IPS-NIHi7 (cell line): ENCODE results near the gene PRAMEF12.
"Not testable (repeated sequence)": the region's sequence is repeated elsewhere in the genome, so short reads cannot be mapped to it uniquely, and the experiment has no call there.

ENCODE experiments used
- DNase-seq: peaks from one replicate; pipeline ENCODE4 v3.0.0; 2012; ENCODE audit warnings: mixed read lengths; ENCODE audit errors: extremely low spot score

The PRAMEF12 gene

DNA sequence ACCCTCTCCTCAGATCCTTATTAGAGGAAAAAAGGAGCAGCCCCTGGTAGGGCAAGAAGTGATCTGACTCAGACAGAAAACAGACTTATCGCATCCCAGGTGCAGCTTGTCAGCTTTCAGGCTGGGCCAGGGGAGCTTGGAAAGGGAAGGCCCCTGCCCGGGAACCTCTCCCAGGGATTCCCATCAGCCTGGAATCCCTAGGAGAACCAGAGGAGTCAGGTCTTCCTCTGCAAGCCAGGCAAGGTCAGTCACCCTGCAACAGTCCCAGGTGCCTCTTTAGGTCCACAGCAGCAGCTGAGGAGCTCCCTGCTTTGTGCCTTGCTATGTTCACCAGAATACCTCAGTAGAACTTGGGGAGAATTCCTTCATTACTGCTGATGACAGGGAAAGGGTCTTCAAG, 2.9 kb upstream of the PRAMEF12 start:
- no peak for DNase-seq

DNA sequence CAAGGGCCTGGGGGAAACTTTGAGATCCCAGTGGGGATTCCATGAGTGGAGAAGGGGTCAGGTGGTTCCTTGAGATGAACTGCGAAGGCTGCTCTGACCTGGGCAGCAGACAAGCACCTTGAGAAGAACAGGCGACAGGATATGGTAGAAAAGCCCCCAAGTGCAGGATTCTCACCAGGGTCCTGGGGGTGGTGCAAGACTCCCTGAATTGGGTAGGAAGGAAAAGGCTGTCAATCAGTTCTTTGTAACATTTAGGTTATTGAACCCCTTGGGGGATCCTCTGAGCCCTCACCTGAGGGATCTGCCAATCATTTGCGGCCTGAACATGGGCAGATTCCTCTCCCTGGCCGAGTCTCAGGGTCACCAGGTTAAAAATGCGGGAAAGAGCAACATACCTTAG, 2.4 kb upstream of the PRAMEF12 start:
- DNase-seq: no peak

DNA sequence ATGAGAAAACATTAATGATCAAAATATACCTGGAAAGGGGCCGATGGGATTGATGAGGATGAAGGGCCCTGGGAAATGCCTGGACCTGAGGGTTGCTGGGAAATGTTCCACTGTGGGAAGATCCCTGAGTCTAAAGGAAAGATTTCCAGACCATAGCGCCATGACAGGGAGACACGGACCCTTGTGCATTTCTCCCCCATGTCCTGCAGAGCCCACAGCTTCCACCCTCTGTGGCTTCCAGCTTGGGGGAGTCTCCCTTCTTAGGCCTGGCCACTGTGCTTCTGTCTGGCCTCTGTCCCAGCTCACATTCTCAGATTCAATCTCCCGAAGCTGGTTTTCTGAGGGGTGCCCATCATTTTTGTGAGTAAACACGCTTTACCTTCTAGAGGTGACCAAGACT, 1.0 kb upstream of the PRAMEF12 start:
- DNase-seq: no peak

DNA sequence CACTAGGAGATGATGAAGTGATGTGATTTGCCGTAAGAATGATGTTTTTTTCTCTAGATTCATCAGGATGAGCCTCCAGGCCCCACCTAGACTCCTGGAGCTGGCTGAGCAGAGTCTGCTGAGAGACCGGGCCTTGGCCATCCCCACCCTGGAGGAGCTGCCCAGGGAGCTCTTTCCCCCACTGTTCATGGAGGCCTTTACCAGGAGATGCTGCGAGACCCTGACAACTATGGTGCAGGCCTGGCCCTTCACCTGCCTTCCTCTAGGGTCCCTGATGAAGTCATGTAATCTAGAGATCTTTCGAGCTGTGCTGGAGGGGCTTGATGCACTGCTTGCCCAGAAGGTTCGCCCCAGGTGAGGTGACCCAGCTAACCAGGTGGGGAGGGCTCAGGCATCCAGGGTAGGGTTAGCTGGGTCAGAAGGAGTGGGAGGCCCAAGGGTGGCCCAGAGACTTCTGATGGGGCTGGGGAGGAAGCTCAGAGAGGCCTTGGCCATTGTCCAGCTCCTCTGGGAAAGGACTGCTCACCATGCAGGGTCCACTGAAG, 1.3 kb downstream of the PRAMEF12 start:
- no peak for DNase-seq

DNA sequence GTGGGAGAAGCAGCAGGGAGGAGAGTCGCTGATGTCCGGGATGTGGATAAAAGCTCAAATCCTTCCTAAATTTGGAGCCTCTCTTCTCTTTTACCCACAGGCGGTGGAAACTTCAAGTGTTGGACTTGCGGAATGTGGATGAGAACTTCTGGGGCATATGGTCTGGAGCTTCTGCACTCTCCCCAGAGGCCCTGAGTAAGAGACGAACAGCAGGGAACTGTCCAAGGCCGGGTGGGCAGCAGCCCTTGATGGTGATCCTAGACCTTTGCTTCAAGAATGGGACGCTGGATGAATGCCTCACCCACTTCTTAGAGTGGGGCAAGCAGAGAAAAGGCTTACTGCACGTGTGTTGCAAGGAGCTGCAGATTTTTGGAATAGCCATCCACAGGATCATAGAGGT, 1.9 kb downstream of the PRAMEF12 start:
- DNase-seq: no peak

DNA sequence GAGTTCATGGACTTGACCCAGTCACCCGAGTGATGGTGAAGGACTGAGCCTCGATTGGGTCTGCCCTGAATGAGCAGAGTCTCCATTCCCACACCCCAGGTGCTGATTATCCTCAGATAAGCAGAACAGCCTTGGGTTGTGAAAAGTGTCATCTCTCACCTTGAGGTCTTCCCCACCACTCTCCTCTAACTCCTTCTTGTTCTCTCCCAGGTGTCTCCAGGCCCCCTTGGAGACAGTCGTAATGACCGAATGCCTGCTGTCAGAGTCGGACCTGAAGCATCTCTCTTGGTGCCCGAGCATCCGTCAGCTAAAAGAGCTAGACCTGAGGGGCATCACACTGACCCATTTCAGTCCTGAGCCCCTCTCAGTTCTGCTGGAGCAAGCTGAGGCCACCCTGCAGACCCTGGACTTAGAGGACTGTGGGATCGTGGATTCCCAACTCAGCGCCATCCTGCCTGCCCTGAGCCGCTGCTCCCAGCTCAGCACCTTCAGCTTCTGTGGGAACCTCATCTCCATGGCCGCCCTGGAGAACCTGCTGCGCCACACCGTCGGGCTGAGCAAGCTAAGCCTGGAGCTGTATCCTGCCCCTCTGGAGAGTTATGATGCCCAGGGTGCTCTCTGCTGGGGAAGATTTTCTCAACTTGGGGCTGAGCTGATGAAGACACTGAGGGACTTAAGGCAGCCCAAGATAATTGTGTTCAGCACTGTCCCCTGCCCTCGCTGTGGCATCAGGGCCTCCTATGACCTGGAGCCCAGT, 3.4 kb downstream of the PRAMEF12 start:
- no peak for DNase-seq

DNA sequence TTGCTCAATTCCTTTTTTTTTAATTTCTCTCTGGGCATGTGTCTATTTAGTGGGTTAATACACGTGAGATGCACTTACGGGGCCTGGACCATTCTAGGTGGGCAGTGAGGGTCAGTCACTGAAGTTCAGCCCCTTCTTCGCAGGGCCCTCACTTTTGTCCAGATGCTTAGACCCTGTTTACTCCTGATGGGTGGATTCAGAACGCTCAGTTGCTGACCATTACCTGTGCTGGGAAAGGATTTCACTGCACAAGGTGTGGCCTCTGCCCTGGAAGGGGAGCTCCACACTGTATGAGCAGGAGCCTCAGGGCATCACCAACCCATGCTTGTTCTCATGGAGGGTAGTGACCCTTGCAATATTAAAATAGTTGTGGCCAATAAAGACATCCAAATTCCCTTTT, 4.5 kb downstream of the PRAMEF12 start:
- no peak for DNase-seq

DNA sequence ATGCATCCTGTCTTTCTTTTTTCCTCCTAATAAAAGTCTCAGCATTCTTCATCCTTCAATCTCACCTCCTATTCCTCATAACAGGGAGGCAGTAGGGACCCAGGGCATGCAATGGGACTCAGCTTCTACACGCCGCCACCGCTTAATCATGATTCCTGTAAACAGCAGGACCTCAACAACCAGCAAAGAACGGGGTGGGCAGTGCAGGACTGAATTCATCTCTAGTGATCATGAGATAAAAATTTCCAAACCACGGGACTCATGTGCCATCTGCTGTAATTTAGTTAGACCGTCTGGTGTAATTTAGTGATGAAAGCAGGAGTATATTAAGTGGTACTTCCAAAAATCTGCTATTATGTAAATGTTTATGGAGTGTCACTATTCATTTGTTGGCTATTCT, 5.4 kb downstream of the PRAMEF12 start:
- DNase-seq: no peak

DNA sequence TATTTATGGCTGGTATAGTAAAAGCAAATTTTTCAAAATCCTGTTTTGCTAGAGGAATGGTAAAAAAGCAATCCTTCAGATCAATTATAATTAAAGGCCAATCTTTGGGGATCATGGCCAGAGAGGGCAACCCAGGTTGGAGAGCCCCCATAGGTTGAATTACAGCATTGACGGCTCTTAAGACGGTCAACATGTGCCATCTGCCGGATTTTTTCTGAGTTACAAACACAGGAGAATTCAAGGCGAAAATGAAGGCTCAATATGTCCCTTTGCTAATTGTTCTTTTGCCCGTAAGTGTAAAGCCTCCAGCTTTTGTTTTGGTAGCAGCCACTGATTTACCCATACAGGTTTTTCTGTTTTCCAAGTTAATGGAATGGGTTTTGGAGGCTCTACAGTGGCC, 8.0 kb downstream of the PRAMEF12 start:
- not testable (repeated sequence) for DNase-seq

DNA sequence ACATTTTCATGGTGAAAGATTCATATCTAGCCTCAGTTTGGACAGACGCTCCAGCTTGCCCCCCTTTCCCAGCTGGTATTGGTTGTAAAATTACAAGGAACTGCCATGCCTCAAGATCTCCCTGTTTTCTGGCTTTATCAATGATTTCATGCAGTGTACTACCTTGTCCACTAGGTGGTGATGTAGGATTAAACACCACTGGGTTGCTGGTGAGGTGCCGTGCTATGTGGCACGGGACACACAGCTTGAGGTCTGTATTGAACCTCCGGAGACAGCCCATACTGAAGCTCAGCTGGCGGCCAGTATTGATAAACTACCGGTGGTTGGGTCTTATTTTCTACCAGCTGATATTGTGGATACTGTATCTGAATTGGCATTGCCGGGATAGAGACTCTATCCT, 10.2 kb downstream of the PRAMEF12 start:
- not testable (repeated sequence) for DNase-seq

DNA sequence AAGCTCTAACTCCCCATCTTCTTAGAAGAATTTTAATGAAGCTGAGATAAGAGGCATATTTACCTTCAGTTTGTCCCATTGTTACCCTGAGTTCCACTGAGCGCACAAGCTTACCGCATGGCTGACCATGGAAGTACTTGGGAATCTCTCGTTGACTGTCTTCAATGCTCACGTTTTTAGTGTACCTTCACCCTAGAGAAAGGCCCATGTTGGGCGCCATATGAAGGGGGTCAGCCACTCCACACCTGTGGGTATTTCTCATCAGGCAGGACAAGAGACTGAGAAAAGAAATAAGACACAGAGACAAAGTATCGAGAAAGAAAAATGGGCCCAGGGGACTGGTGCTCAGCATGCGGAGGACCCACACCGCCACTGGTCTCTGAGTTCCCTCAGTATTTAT, 11.2 kb downstream of the PRAMEF12 start:
- DNase-seq: not testable (repeated sequence)

DNA sequence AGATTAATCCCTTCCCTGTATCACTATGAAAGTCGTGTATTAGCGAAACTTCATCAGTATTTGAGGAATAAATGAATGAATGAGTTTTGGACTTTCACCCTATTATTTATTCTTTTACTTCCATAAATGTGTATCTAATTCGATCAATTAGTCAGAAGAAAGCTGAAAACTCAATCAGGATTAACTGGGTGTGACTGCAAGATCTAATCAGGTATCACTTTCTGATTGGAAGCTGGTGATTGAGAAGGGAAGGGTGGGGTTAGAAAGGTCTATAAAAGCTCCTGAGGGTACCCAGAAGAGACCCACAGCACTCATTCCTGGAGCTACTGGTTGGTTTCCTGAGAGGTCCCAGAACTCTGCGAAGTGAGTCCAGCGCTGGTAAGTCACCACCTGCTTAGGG, 17.6 kb downstream of the PRAMEF12 start, which contains the start of gene PRAMEF1:
Gene PRAMEF1, plus strand, starts transcription at position 301 of the 400 bp plus-strand sequence. CDS start 1,831 bp downstream, outside the sequence.
- not testable (repeated sequence) for DNase-seq

DNA sequence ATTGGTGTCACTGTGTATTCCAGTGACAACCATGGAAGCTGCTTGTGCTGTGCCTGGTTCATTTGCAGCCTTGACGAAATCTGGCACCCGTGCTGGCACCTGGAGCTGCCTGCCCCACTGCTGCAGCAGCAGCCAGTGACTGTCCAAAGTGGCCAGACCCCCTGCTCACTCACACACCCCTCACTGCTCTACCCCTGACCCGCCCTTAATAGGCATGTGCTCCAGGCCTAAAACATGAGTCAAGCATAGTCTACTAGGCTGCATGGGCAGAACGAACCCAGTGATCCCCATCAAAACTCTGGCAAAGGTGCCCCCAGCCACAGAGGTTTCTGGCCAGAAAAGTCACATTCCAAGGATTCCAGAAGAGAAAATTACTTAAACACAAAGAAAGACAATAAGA, 25.4 kb downstream of the PRAMEF12 start:
- no peak for DNase-seq

DNA sequence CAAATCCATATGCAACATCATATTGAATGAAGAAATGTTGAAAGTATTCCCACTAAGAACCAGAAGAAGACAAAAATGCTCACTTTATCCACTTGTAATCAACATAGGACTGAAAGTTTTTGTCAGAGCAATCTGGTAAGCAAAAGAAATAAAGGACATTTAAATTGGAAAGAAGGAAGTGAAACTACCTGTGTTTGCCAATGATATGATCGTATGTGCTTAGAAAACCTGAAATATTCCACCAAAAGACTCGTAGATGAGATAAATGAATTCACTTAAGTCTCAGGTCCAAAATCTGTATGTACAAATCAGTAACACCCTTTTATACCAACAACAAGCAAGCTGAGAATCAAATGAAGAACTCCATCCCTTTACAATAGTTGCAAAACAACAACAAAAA, 26.2 kb downstream of the PRAMEF12 start:
- DNase-seq: no peak

DNA sequence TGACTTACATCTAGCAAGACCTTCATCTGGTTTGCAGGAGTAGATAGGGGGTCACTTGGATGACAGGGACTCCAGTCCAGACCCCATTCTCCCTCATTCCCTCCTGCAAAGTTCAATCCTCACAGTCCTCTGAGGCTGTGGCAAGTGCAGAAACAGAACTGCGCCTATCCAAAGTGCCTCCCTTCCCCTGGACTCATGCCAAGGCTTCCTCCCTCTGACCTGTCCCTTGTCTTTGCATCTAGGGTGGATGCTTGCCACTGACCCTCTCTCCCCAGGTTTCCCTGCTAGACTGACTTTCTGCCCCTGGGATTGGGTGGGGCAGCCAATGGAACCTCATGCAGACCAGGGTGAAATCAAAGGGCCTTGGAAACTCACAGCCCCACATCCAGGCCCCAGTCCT, 36.4 kb downstream of the PRAMEF12 start:
- no peak for DNase-seq

DNA sequence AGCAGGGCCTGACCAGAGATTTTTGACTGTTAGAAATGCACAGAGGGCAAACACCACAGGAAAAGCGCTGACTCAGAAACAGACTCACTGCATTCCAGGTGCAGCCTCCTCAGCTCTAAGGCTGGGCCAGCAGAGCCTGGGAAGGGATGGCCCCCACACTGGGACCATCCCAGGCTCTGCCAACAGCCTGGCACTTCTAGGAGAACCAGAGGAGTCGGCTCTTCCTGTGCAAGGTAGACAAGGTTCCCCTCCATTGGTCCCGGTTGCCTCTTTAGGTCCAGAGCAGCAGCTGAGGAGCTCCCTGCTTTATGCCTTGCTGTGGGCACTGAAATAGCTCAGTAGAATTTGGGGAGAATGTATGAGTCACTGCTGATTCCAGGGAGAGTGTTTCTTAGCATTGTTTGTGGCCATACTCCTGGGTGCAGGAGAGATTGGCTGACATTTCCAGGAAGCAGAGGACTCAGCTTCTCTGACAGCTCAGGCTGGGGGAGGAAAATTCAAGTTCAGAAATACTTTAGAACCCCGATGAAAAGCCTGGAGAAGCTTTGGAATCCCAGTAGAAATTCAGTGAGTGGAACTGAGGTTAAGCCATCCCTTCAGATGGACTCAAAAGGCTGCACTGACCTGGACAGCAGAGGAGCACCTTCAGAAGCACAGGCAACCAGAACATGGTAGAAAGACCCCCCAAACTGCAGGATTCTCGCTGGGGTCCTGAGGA, 37.3 kb downstream of the PRAMEF12 start:
- DNase-seq: no peak

DNA sequence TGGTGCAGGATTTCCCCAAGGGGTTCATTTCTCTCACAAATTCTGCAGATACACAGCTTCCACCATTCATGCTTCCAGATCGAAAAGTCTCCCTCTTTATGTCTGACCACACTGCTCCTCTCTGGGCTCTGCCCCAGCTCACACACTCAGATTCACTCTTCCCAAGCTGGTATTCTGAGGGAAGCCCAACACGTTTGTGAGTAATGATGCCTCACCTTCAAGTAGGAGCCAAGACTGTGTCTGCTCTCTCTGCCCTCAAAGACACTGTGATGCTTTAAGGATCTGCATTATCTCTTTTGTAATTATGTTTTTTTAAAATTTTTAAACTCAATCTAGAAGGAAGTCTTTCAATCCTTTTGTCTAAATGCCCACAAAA, 37.9 kb downstream of the PRAMEF12 start:
- DNase-seq: no peak

DNA sequence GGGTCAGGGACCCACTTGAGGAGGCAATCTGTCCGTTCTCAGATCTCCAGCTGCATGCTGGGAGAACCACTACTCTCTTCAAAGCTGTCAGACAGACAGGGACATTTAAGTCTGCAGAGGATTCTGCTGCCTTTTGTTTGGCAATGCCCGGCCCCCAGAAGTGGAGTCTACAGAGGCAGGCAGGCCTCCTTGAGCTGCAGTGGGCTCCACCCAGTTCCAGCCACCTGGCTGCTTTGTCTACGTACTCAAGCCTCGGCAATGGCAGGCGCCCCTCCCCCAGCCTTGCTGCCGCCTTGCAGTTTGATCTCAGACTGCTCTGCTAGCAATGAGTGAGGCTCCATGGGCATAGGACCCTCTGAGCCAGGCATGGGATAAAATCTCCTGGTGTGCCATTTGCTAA, 45.5 kb downstream of the PRAMEF12 start:
- DNase-seq: not testable (repeated sequence)
